Panc1 (cell line): ENCODE measurements around the gene ITGB4. TPM values are rescaled to one million over a fixed set of nuclear protein-coding genes. Genes with fewer than 3 reads are reported as not detected.

ENCODE experiments used
- microRNA-seq: library from miRNA; unstranded; fragments of <30 nt; microRNA quantifications from one replicate; pipeline ENCODE4 v1.1.0, GENCODE V29; 2020; ENCODE audit not compliant: unreplicated experiment
- total RNA-seq: library from RNA; stranded (reverse); gene quantifications from one replicate; pipeline ENCODE4 v1.2.1, GENCODE V29; 2021; ENCODE audit not compliant: unreplicated experiment

The ITGB4 gene
- total RNA-seq, 1 experiment from 2014 or later: 100 TPM

Small RNA genes lying within 50 kb of the gene (microRNA-seq; reads per million reads assigned to microRNA genes)
- gene MIR4738: 1.3 reads per million

Other genes with a start within 250 kb of the ITGB4 start
- 40.0 TPM for gene CASKIN2, start 205.9 kb upstream of the ITGB4 start, total RNA-seq
- gene TSEN54, start 204.9 kb upstream of the ITGB4 start, total RNA-seq: 78.7 TPM
- gene LLGL2, start 195.8 kb upstream of the ITGB4 start, total RNA-seq: 201 TPM
- gene MYO15B, start 133.7 kb upstream of the ITGB4 start, total RNA-seq: 26.5 TPM
- 0.10 TPM for gene SMIM5, start 88.0 kb upstream of the ITGB4 start, total RNA-seq
- 46.1 TPM for gene RECQL5, start 54.3 kb upstream of the ITGB4 start, total RNA-seq
- gene SAP30BP, start 54.1 kb upstream of the ITGB4 start, total RNA-seq: 138 TPM
- 35.8 TPM for gene GALK1, start 43.7 kb downstream of the ITGB4 start, total RNA-seq
- 32.1 TPM for gene UNK, start 63.3 kb downstream of the ITGB4 start, total RNA-seq
- gene UNC13D, start 122.9 kb downstream of the ITGB4 start, total RNA-seq: 12.7 TPM
- 163 TPM for gene WBP2, start 133.9 kb downstream of the ITGB4 start, total RNA-seq
- 125 TPM for gene TRIM47, start 157.1 kb downstream of the ITGB4 start, total RNA-seq
- gene TRIM65, start 175.5 kb downstream of the ITGB4 start, total RNA-seq: 48.6 TPM
- gene MRPL38, start 183.4 kb downstream of the ITGB4 start, total RNA-seq: 165 TPM
- gene FBF1, start 219.6 kb downstream of the ITGB4 start, total RNA-seq: 32.5 TPM